DND-41 (cell line): ENCODE data around the gene DFFB.

Experiments
- ATAC-seq: fragments of 200-7000 bp; cut with Tn5 transposase; 3 replicates; pipeline ENCODE4 v1.9.1; 2021; ENCODE audit warnings: low read depth; ENCODE audit not compliant: insufficient read depth
- DNase-seq: peaks from one replicate; pipeline ENCODE4 v3.0.0-alpha.2; 2020
- H2AFZ ChIP-seq: 2 replicates; pipeline ENCODE4 v1.6.0; 2012; ENCODE audit warnings: low read depth, low read length
- H3K27ac ChIP-seq: 2 replicates; pipeline ENCODE4 v1.5.1; 2012; ENCODE audit warnings: low read length, inconsistent platforms
- H3K27me3 ChIP-seq: fragments of 200-600 bp; sonication (generic); 2 replicates; pipeline ENCODE4 v1.6.0; 2012; ENCODE audit warnings: low read length, mild to moderate bottlenecking, inconsistent platforms; ENCODE audit not compliant: insufficient read depth, poor library complexity
- H3K36me3 ChIP-seq: 2 replicates; pipeline ENCODE4 v1.5.1; 2012; ENCODE audit warnings: low read length, inconsistent platforms; ENCODE audit not compliant: insufficient read depth
- H3K4me1 ChIP-seq: 2 replicates; pipeline ENCODE4 v1.5.1; 2012; ENCODE audit warnings: mild to moderate bottlenecking, low read length; ENCODE audit not compliant: insufficient read depth
- H3K4me2 ChIP-seq: 2 replicates; pipeline ENCODE4 v1.6.0; 2012; ENCODE audit warnings: mild to moderate bottlenecking, moderate library complexity, low read length, inconsistent platforms; ENCODE audit not compliant: insufficient read depth
- H3K4me3 ChIP-seq, 2 experiments: fragments of 200-600 bp in 1 of 2; shearing (Covaris generic) in 1 of 2; 2 replicates each; pipeline ENCODE4 v1.5.1; 2012 to 2016; ENCODE audit warnings: inconsistent platforms in 2 of 2, low read length in 2 of 2, mild to moderate bottlenecking in 2 of 2, low read depth in 1 of 2, moderate library complexity in 1 of 2
- H3K79me2 ChIP-seq: 2 replicates; pipeline ENCODE4 v1.6.0; 2012; ENCODE audit warnings: low read length, inconsistent platforms; ENCODE audit not compliant: insufficient read depth
- H3K9ac ChIP-seq: 2 replicates; pipeline ENCODE4 v1.6.0; 2012; ENCODE audit warnings: low read depth, mild to moderate bottlenecking, inconsistent platforms, low read length, moderate library complexity
- H3K9me3 ChIP-seq: 2 replicates; pipeline ENCODE4 v1.5.1; 2012; ENCODE audit warnings: low read length, moderate library complexity, mild to moderate bottlenecking, inconsistent platforms; ENCODE audit not compliant: insufficient read depth, severe bottlenecking
- H4K20me1 ChIP-seq: 2 replicates; pipeline ENCODE4 v1.6.0; 2012; ENCODE audit warnings: low read length; ENCODE audit not compliant: insufficient read depth
- EZH2 ChIP-seq: IDR thresholded peaks from 3 replicates; pipeline ENCODE4 v1.6.1; 2012; ENCODE audit warnings: borderline replicate concordance, low read depth, mild to moderate bottlenecking, moderate library complexity, low read length, inconsistent platforms; ENCODE audit not compliant: severe bottlenecking
- TF ChIP-seq, protein P1 (sequence below): IDR thresholded peaks from 2 replicates; pipeline ENCODE4 v1.5.1; 2012; ENCODE audit warnings: borderline replicate concordance, low read length, moderate library complexity, mild to moderate bottlenecking; ENCODE audit not compliant: poor library complexity, severe bottlenecking; ENCODE audit errors: extremely low read depth

Gene DFFB

GRCh38 chr1:3899754-3900149 is 42.5 kb downstream of the DFFB start:
- Histone ChIP-seq H3K4me3 (peak overlapping the region; percentile 88 to 96; a peak in 3 of 4 replicates), H3K9me3 (peaks cover 5% of the 10 kb centered on the region), H3K36me3 (peaks cover 26% of the 10 kb centered on the region), H4K20me1 (peaks cover 27% of the 10 kb centered on the region), H3K9ac (peak overlapping the region; percentile 94), H3K4me1 (peaks cover 66% of the 10 kb centered on the region), H3K27me3 (no peaks in the 10 kb centered on the region), H3K4me2 (peak overlapping the region; percentile 100), H3K27ac (peak overlapping the region; percentile 98), H3K79me2 (peaks cover 53% of the 10 kb centered on the region), H2AFZ (peak overlapping the region; percentile 94)
- DNase-seq = peak; percentile 51
- TF ChIP-seq, protein P1, sequence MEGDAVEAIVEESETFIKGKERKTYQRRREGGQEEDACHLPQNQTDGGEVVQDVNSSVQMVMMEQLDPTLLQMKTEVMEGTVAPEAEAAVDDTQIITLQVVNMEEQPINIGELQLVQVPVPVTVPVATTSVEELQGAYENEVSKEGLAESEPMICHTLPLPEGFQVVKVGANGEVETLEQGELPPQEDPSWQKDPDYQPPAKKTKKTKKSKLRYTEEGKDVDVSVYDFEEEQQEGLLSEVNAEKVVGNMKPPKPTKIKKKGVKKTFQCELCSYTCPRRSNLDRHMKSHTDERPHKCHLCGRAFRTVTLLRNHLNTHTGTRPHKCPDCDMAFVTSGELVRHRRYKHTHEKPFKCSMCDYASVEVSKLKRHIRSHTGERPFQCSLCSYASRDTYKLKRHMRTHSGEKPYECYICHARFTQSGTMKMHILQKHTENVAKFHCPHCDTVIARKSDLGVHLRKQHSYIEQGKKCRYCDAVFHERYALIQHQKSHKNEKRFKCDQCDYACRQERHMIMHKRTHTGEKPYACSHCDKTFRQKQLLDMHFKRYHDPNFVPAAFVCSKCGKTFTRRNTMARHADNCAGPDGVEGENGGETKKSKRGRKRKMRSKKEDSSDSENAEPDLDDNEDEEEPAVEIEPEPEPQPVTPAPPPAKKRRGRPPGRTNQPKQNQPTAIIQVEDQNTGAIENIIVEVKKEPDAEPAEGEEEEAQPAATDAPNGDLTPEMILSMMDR = peak; percentile 47
- no peak for TF ChIP-seq EZH2
- ATAC-seq = no peak

DNA sequence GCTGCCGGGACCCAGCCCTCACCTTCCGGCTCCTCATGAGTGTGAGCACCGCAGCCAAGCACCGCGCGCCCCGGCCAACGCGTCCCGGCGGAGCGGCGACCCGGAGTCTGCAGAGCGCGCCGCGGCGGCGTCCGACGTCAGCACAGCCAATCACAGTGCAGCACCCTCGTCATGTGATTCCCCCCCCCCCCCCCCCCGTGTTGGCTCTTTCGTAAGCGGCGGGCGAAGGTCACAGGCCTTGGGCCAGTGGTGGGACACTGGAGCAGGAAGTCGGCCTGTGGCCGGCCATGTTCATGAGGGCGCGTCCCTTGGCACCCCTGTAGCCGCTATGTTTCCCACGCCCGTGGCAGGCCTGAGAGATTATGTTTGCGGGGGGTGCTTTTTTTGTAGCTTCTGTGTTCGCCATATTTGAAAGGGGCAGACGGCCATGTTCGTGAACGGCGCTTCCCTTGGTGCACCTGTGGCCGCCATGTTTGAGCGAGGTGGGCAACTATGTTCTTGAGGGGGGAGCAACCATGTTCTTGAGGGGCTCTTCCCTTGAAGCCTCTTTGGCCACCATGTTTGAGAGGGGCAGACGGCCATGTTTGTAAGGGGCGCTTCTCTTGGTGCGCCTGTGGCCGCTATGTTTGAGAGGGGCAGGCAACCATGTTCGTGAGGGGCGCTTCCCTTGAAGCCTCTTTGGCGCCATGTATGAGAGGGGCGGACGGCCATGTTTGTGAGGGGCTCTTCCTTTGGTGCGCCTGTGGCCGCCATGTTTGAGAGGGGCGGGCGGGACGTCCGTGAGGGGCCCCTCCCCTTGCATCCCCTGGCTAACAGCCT is 43.1 kb downstream of the DFFB start, which contains the start of gene C1orf174:
TSS of gene C1orf174 (minus strand) at position 123 of the 819 bp plus-strand sequence. CDS start at position 37, 86 bp downstream.
- TF ChIP-seq, protein P1 = peak; percentile 17
- TF ChIP-seq EZH2 = no peak
- H3K9me3 ChIP-seq = peaks cover 5% of the 10 kb centered on the region
- peaks cover 21% of the 10 kb centered on the region for H4K20me1 ChIP-seq
- peak within 1 kb of the TSS; percentile 100 for H3K4me2 ChIP-seq
- peak; percentile 97 for DNase-seq
- ATAC-seq = peak; percentile 88
- peak within 1 kb of the TSS; percentile 94 for H3K9ac ChIP-seq
- peaks cover 20% of the 10 kb centered on the region for H3K36me3 ChIP-seq
- peak within 1 kb of the TSS; percentile 94 for H2AFZ ChIP-seq
- H3K27ac ChIP-seq = peak within 1 kb of the TSS; percentile 98
- H3K27me3 ChIP-seq = no peaks in the 10 kb centered on the region
- H3K4me1 ChIP-seq = peaks cover 68% of the 10 kb centered on the region
- peaks cover 47% of the 10 kb centered on the region for H3K79me2 ChIP-seq
- peak within 1 kb of the TSS; percentile 88 to 96 for H3K4me3 ChIP-seq

GRCh38 chr1:3900969-3901529 is 43.8 kb downstream of the DFFB start:
- DNase-seq (no peak), ATAC-seq (no peak)
- Histone ChIP-seq H3K79me2 (peaks cover 40% of the 10 kb centered on the region), H3K4me2 (peak overlapping the region; percentile 100), H4K20me1 (peaks cover 14% of the 10 kb centered on the region), H3K4me1 (peaks cover 68% of the 10 kb centered on the region), H3K27ac (peak overlapping the region; percentile 98), H3K27me3 (no peaks in the 10 kb centered on the region), H3K36me3 (peaks cover 13% of the 10 kb centered on the region), H3K9ac (peak overlapping the region; percentile 94), H2AFZ (peak overlapping the region; percentile 94), H3K4me3 (peak overlapping the region; percentile 15 to 96; a peak in 3 of 4 replicates), H3K9me3 (peaks cover 5% of the 10 kb centered on the region)
- TF ChIP-seq EZH2 = no peak
- TF ChIP-seq, protein P1 = no peak
